ENCODE measurements around the gene TRIM44.

Gene TRIM44

GRCh38 chr11:35841733-35842132 lies 179.2 kb downstream of the TRIM44 start:
- H3K9me3 ChIP-seq (ENCODE audit: insufficient read depth, low read length) = 0 out of 2 replicates have a peak, but pooled peaks cover 7% of the 10 kb centered on the region
- no peak for DNase-seq (ENCODE audit: low read depth, low spot score)
- TF ChIP-seq YY1 (IDR thresholded peaks at IDR 0.05; ENCODE audit: insufficient read depth, insufficient read length) (no peak), SUZ12 (IDR thresholded peaks at IDR 0.05; ENCODE audit: extremely low read depth, insufficient read depth, insufficient read length) (no peak), ZNF274 (IDR thresholded peaks at IDR 0.05; ENCODE audit: low read depth, low read length) (no peak)
- no peaks in the 10 kb centered on the region for H3K4me1 ChIP-seq (ENCODE audit: insufficient read depth, insufficient read length)
- H3K36me3 ChIP-seq (ENCODE audit: insufficient read depth, insufficient read length, low read length) = no peaks in the 10 kb centered on the region
- H3K4me3 ChIP-seq (ENCODE audit: insufficient read length, low read depth) = no peak overlapping the region
- H3K27me3 ChIP-seq (ENCODE audit: insufficient read depth, insufficient read length) = no peaks in the 10 kb centered on the region
- H3K9ac ChIP-seq (ENCODE audit: insufficient read length, low read depth) = no peak overlapping the region

- no peak for DNase-seq (ENCODE audit: low read depth, low spot score)
- Histone ChIP-seq H3K9ac (ENCODE audit: insufficient read length, low read depth) (no peak overlapping the region), H3K9me3 (ENCODE audit: insufficient read depth, low read length) (0 out of 2 replicates have a peak, but pooled peaks cover 7% of the 10 kb centered on the region), H3K4me1 (ENCODE audit: insufficient read depth, insufficient read length) (no peaks in the 10 kb centered on the region), H3K27me3 (ENCODE audit: insufficient read depth, insufficient read length) (no peaks in the 10 kb centered on the region), H3K36me3 (ENCODE audit: insufficient read depth, insufficient read length, low read length) (no peaks in the 10 kb centered on the region), H3K4me3 (ENCODE audit: insufficient read length, low read depth) (no peak overlapping the region)
- TF ChIP-seq SUZ12 (IDR thresholded peaks at IDR 0.05; ENCODE audit: extremely low read depth, insufficient read depth, insufficient read length) (no peak), YY1 (IDR thresholded peaks at IDR 0.05; ENCODE audit: insufficient read depth, insufficient read length) (no peak), ZNF274 (IDR thresholded peaks at IDR 0.05; ENCODE audit: low read depth, low read length) (no peak)
Measured at GRCh38 chr11:35842958-35843357, 180.4 kb downstream of the TRIM44 start.

GRCh38 chr11:35844579-35844978 lies 182.0 kb downstream of the TRIM44 start:
- TF ChIP-seq YY1 (IDR thresholded peaks at IDR 0.05; ENCODE audit: insufficient read depth, insufficient read length) (no peak), ZNF274 (IDR thresholded peaks at IDR 0.05; ENCODE audit: low read depth, low read length) (no peak), SUZ12 (IDR thresholded peaks at IDR 0.05; ENCODE audit: extremely low read depth, insufficient read depth, insufficient read length) (no peak)
- no peak overlapping the region for H3K9ac ChIP-seq (ENCODE audit: insufficient read length, low read depth)
- 0 out of 2 replicates have a peak, but pooled peaks cover 7% of the 10 kb centered on the region for H3K9me3 ChIP-seq (ENCODE audit: insufficient read depth, low read length)
- H3K4me1 ChIP-seq (ENCODE audit: insufficient read depth, insufficient read length) = no peaks in the 10 kb centered on the region
- no peak for DNase-seq (ENCODE audit: low read depth, low spot score)
- H3K4me3 ChIP-seq (ENCODE audit: insufficient read length, low read depth) = no peak overlapping the region
- no peaks in the 10 kb centered on the region for H3K36me3 ChIP-seq (ENCODE audit: insufficient read depth, insufficient read length, low read length)
- no peaks in the 10 kb centered on the region for H3K27me3 ChIP-seq (ENCODE audit: insufficient read depth, insufficient read length)

- H3K9ac ChIP-seq (ENCODE audit: insufficient read length, low read depth) = no peak overlapping the region
- H3K27me3 ChIP-seq (ENCODE audit: insufficient read depth, insufficient read length) = no peaks in the 10 kb centered on the region
- DNase-seq (ENCODE audit: low read depth, low spot score) = no peak
- H3K36me3 ChIP-seq (ENCODE audit: insufficient read depth, insufficient read length, low read length) = no peaks in the 10 kb centered on the region
- H3K9me3 ChIP-seq (ENCODE audit: insufficient read depth, low read length) = no peaks in the 10 kb centered on the region
- no peak for TF ChIP-seq SUZ12 (IDR thresholded peaks at IDR 0.05; ENCODE audit: extremely low read depth, insufficient read depth, insufficient read length)
- TF ChIP-seq ZNF274 (IDR thresholded peaks at IDR 0.05; ENCODE audit: low read depth, low read length) = no peak
- no peak overlapping the region for H3K4me3 ChIP-seq (ENCODE audit: insufficient read length, low read depth)
- no peaks in the 10 kb centered on the region for H3K4me1 ChIP-seq (ENCODE audit: insufficient read depth, insufficient read length)
Measured at GRCh38 chr11:35845860-35846259, 183.3 kb downstream of the TRIM44 start.

- no peaks in the 10 kb centered on the region for H3K4me1 ChIP-seq (ENCODE audit: insufficient read depth, insufficient read length)
- no peak for DNase-seq (ENCODE audit: low read depth, low spot score)
- no peaks in the 10 kb centered on the region for H3K27me3 ChIP-seq (ENCODE audit: insufficient read depth, insufficient read length)
- H3K9me3 ChIP-seq (ENCODE audit: insufficient read depth, low read length) = no peaks in the 10 kb centered on the region
- no peak overlapping the region for H3K9ac ChIP-seq (ENCODE audit: insufficient read length, low read depth)
- H3K36me3 ChIP-seq (ENCODE audit: insufficient read depth, insufficient read length, low read length) = no peaks in the 10 kb centered on the region
- no peak overlapping the region for H3K4me3 ChIP-seq (ENCODE audit: insufficient read length, low read depth)
- no peak for TF ChIP-seq ZNF274 (IDR thresholded peaks at IDR 0.05; ENCODE audit: low read depth, low read length)
- TF ChIP-seq SUZ12 (IDR thresholded peaks at IDR 0.05; ENCODE audit: extremely low read depth, insufficient read depth, insufficient read length) = no peak
- TF ChIP-seq YY1 (IDR thresholded peaks at IDR 0.05; ENCODE audit: insufficient read depth, insufficient read length) = no peak
Measured at GRCh38 chr11:35846874-35847273, 184.3 kb downstream of the TRIM44 start.

- no peak for DNase-seq (ENCODE audit: low read depth, low spot score)
- no peaks in the 10 kb centered on the region for H3K4me1 ChIP-seq (ENCODE audit: insufficient read depth, insufficient read length)
- TF ChIP-seq ZNF274 (IDR thresholded peaks at IDR 0.05; ENCODE audit: low read depth, low read length) (no peak), SUZ12 (IDR thresholded peaks at IDR 0.05; ENCODE audit: extremely low read depth, insufficient read depth, insufficient read length) (no peak), YY1 (IDR thresholded peaks at IDR 0.05; ENCODE audit: insufficient read depth, insufficient read length) (no peak)
Measured at GRCh38 chr11:35847473-35847872, 184.9 kb downstream of the TRIM44 start.

GRCh38 chr11:35848616-35849015 lies 186.0 kb downstream of the TRIM44 start:
- TF ChIP-seq YY1 (IDR thresholded peaks at IDR 0.05; ENCODE audit: insufficient read depth, insufficient read length) (no peak), SUZ12 (IDR thresholded peaks at IDR 0.05; ENCODE audit: extremely low read depth, insufficient read depth, insufficient read length) (no peak), ZNF274 (IDR thresholded peaks at IDR 0.05; ENCODE audit: low read depth, low read length) (no peak)
- DNase-seq (ENCODE audit: low read depth, low spot score) = no peak
- Histone ChIP-seq H3K9me3 (ENCODE audit: insufficient read depth, low read length) (no peaks in the 10 kb centered on the region), H3K27me3 (ENCODE audit: insufficient read depth, insufficient read length) (no peaks in the 10 kb centered on the region), H3K4me3 (ENCODE audit: insufficient read length, low read depth) (no peak overlapping the region), H3K4me1 (ENCODE audit: insufficient read depth, insufficient read length) (no peaks in the 10 kb centered on the region), H3K9ac (ENCODE audit: insufficient read length, low read depth) (no peak overlapping the region), H3K36me3 (ENCODE audit: insufficient read depth, insufficient read length, low read length) (no peaks in the 10 kb centered on the region)

More at GRCh38 chr11:35847473-35847872, 184.9 kb downstream of the TRIM44 start:
- Histone ChIP-seq H3K36me3 (ENCODE audit: insufficient read depth, insufficient read length, low read length) (no peaks in the 10 kb centered on the region), H3K4me3 (ENCODE audit: insufficient read length, low read depth) (no peak overlapping the region), H3K9ac (ENCODE audit: insufficient read length, low read depth) (no peak overlapping the region), H3K9me3 (ENCODE audit: insufficient read depth, low read length) (no peaks in the 10 kb centered on the region), H3K27me3 (ENCODE audit: insufficient read depth, insufficient read length) (no peaks in the 10 kb centered on the region)

All from NT2/D1 (cell line).